GM12892 (cell line): Measurements from ENCODE around the gene DTL.

Experiments used
- POLR2A ChIP-seq: IDR thresholded peaks from 2 replicates; pipeline ENCODE4 v1.6.1; 2011; ENCODE audit warnings: low read depth, low read length, control low read depth
- POLR2AphosphoS5 ChIP-seq: IDR thresholded peaks from 2 replicates; pipeline ENCODE4 v1.6.1; 2011; ENCODE audit warnings: low read depth, low read length, control low read depth

GRCh38 chr1:212067787-212068186 lies 32.2 kb downstream of the DTL start:
- TF ChIP-seq POLR2A (no peak), POLR2AphosphoS5 (no peak)
